BJ (cell line): Measurements from ENCODE around the gene DENND1A. TPM values are rescaled to one million over a fixed set of nuclear protein-coding genes. Genes with fewer than 3 reads are reported as not detected.

ENCODE experiments used
- CTCF ChIA-PET: fragments of 350-600 bp; formaldehyde crosslinking; extraction: SDS; loops from one replicate; lab custom pipeline; 2021; ENCODE audit warnings: antibody characterized with exemption, inconsistent platforms; lab: Yijun Ruan, JAX
- POLR2A ChIA-PET: fragments of 300-600 bp; sonication (Branson Sonifier 250); formaldehyde crosslinking; extraction: SDS; loops from one replicate; lab custom pipeline; 2021; ENCODE audit warnings: antibody characterized with exemption; lab: Charles Lee
- DNase-seq: peaks from one replicate; pipeline ENCODE4 v3.0.0-alpha.2; 2011; ENCODE audit warnings: low read depth
- H3K27me3 ChIP-seq: 2 replicates; pipeline ENCODE4 v1.6.0; 2011; ENCODE audit warnings: low read length; ENCODE audit not compliant: control insufficient read depth, insufficient read depth
- H3K36me3 ChIP-seq: 2 replicates; pipeline ENCODE4 v1.5.1; 2011; ENCODE audit warnings: low read length; ENCODE audit not compliant: control insufficient read depth, insufficient read depth
- H3K4me3 ChIP-seq: 2 replicates; pipeline ENCODE4 v1.5.1; 2011; ENCODE audit warnings: low read depth, mild to moderate bottlenecking, control low read depth, low read length
- CTCF ChIP-seq: IDR thresholded peaks from 2 replicates; pipeline ENCODE4 v1.5.1; 2011; ENCODE audit warnings: low read depth, mild to moderate bottlenecking, control low read depth, inconsistent platforms, low read length, moderate library complexity; ENCODE audit not compliant: insufficient read depth
- polyA plus RNA-seq: library from polyadenylated mRNA; depleted of rRNA; stranded (reverse); fragments of >200 nt; gene quantifications from 2 replicates; pipeline ENCODE4 v1.2.3, GENCODE V29; 2011

Gene DENND1A
- polyA plus RNA-seq, 1 experiment: 24.0 TPM

GRCh38 chr9:123394291-123395235, 535.4 kb downstream of the DENND1A start:
- ChIA-PET CTCF (interaction anchor here (2.7 kb wide), 1 partner anchor 9 kb away, joined by 13 read pairs; no protein-coding TSS in a partner anchor), POLR2A (no interaction called here)
- Histone ChIP-seq H3K36me3 (no peaks in the 10 kb centered on the region; the same call in none of the 2 replicates), H3K4me3 (no peak overlapping the region), H3K27me3 (no peaks in the 10 kb centered on the region)
- no peak for TF ChIP-seq CTCF
- no peak for DNase-seq

- DNase-seq: no peak
Measured at GRCh38 chr9:123392802-123393201, 537.1 kb downstream of the DENND1A start.

GRCh38 chr9:123391946-123392345, 538.0 kb downstream of the DENND1A start:
- no peak for TF ChIP-seq CTCF
- ChIA-PET POLR2A (no interaction called here), CTCF (interaction anchor here (1.4 to 1.8 kb wide), 2 partner anchors 12 to 38 kb away, joined by 4 to 5 read pairs; no protein-coding TSS in a partner anchor)
- Histone ChIP-seq H3K4me3 (no peak overlapping the region), H3K36me3 (no peaks in the 10 kb centered on the region; the same call in none of the 2 replicates), H3K27me3 (no peaks in the 10 kb centered on the region)
- no peak for DNase-seq

More at GRCh38 chr9:123392802-123393201, 537.1 kb downstream of the DENND1A start:
- Histone ChIP-seq H3K36me3 (no peaks in the 10 kb centered on the region; the same call in none of the 2 replicates), H3K27me3 (no peaks in the 10 kb centered on the region), H3K4me3 (no peak overlapping the region)
- CTCF ChIA-PET: interaction anchor here (1.4 to 1.8 kb wide), 3 partner anchors 9 to 43 kb away, joined by 4 to 5 read pairs (median 4); no protein-coding TSS in a partner anchor
- POLR2A ChIA-PET: no interaction called here
- TF ChIP-seq CTCF: no peak

GRCh38 chr9:123391233-123391632, 538.7 kb downstream of the DENND1A start:
- H3K27me3 ChIP-seq: no peaks in the 10 kb centered on the region
- TF ChIP-seq CTCF: no peak
- H3K36me3 ChIP-seq: no peaks in the 10 kb centered on the region; the same call in none of the 2 replicates
- H3K4me3 ChIP-seq: no peak overlapping the region
- CTCF ChIA-PET: interaction anchor here (1.1 to 1.8 kb wide), 3 partner anchors 11 to 37 kb away, joined by 3 to 5 read pairs (median 4); no protein-coding TSS in a partner anchor
- POLR2A ChIA-PET: no interaction called here
- DNase-seq: no peak
